IgD-negative memory B cell (primary cell): ENCODE data around the gene SLC10A7. TPM values are rescaled to one million over a fixed set of nuclear protein-coding genes. Genes with fewer than 3 reads are reported as not detected.
A peak's percentile ranks its signal among the peaks of the same experiment; 100 is the strongest.

Experiments used
- H3K27ac Mint-ChIP-seq, 3 donors: one replicate each; pipeline ENCODE4 v1.8.0; 2020 to 2022; ENCODE audit warnings: mild to moderate bottlenecking in 3 of 3, mixed read lengths in 3 of 3, moderate library complexity in 1 of 3
- H3K27me3 Mint-ChIP-seq: one replicate; pipeline ENCODE4 v1.8.0; 2021; ENCODE audit warnings: mixed read lengths
- H3K36me3 Mint-ChIP-seq: one replicate; pipeline ENCODE4 v1.8.0; 2020; ENCODE audit warnings: mild to moderate bottlenecking, mixed read lengths
- H3K4me1 Mint-ChIP-seq, 3 donors: one replicate each; pipeline ENCODE4 v1.8.0; 2020 to 2022; ENCODE audit warnings: mixed read lengths in 3 of 3, mild to moderate bottlenecking in 1 of 3
- H3K4me3 Mint-ChIP-seq, 4 donors: one replicate each; pipeline ENCODE4 v1.8.0; 2020 to 2022; ENCODE audit warnings: mild to moderate bottlenecking in 4 of 4, mixed read lengths in 4 of 4, moderate library complexity in 3 of 4
- H3K9me3 Mint-ChIP-seq, 3 donors: one replicate each; pipeline ENCODE4 v1.8.0; 2020 to 2021; ENCODE audit warnings: mixed read lengths in 3 of 3, mild to moderate bottlenecking in 1 of 3
- polyA plus RNA-seq: library from polyadenylated mRNA; unstranded; fragments of 300-500 nt; fragmentation: Illumina TruSeq; gene quantifications from one replicate; pipeline ENCODE4 v1.2.3, GENCODE V29; 2021

SLC10A7 gene
- polyA plus RNA-seq, 1 donor from 2014 or later = 8.3 TPM

GRCh38 chr4:146478009-146478408 is 43.7 kb downstream of the SLC10A7 start:
- peaks cover 3 to 11% (median 11%) of the 10 kb centered on the region in 3 donors for H3K9me3 Mint-ChIP-seq
- H3K36me3 Mint-ChIP-seq = peaks cover 23% of the 10 kb centered on the region
- no peak overlapping the region for H3K27ac Mint-ChIP-seq

GRCh38 chr4:146477054-146477453 is 44.7 kb downstream of the SLC10A7 start:
- Mint-ChIP-seq H3K4me3 (no peak overlapping the region), H3K9me3 (peaks cover 3 to 7% (median 5%) of the 10 kb centered on the region in 3 donors), H3K27ac (no peak overlapping the region), H3K4me1 (no peaks in the 10 kb centered on the region), H3K36me3 (peaks cover 15% of the 10 kb centered on the region), H3K27me3 (no peaks in the 10 kb centered on the region)

More at GRCh38 chr4:146478009-146478408, 43.7 kb downstream of the SLC10A7 start:
- no peaks in the 10 kb centered on the region for H3K27me3 Mint-ChIP-seq
- no peak overlapping the region for H3K4me3 Mint-ChIP-seq
- no peaks in the 10 kb centered on the region for H3K4me1 Mint-ChIP-seq

- Mint-ChIP-seq H3K27me3 (no peaks in the 10 kb centered on the region), H3K9me3 (no peaks in the 10 kb centered on the region), H3K4me1 (no peaks in the 10 kb centered on the region), H3K36me3 (peaks cover 10% of the 10 kb centered on the region), H3K27ac (no peak overlapping the region), H3K4me3 (peak overlapping the region in 1 of 4 donors; percentile 48)
Observed at GRCh38 chr4:146472404-146472803, 49.3 kb downstream of the SLC10A7 start.

GRCh38 chr4:146470604-146471003 is 51.1 kb downstream of the SLC10A7 start:
- no peaks in the 10 kb centered on the region for H3K9me3 Mint-ChIP-seq
- H3K27ac Mint-ChIP-seq = no peak overlapping the region
- H3K4me1 Mint-ChIP-seq = no peaks in the 10 kb centered on the region
- no peak overlapping the region for H3K4me3 Mint-ChIP-seq
- no peaks in the 10 kb centered on the region for H3K27me3 Mint-ChIP-seq
- peaks cover 6% of the 10 kb centered on the region for H3K36me3 Mint-ChIP-seq

GRCh38 chr4:146469022-146469421 is 52.7 kb downstream of the SLC10A7 start:
- Mint-ChIP-seq H3K9me3 (no peaks in the 10 kb centered on the region), H3K27ac (no peak overlapping the region)

GRCh38 chr4:146465628-146466027 is 56.1 kb downstream of the SLC10A7 start:
- Mint-ChIP-seq H3K4me1 (no peaks in the 10 kb centered on the region), H3K27me3 (no peaks in the 10 kb centered on the region), H3K4me3 (no peak overlapping the region), H3K36me3 (peaks cover 3% of the 10 kb centered on the region), H3K9me3 (no peaks in the 10 kb centered on the region), H3K27ac (no peak overlapping the region)

More at GRCh38 chr4:146469022-146469421, 52.7 kb downstream of the SLC10A7 start:
- peaks cover 6% of the 10 kb centered on the region for H3K36me3 Mint-ChIP-seq
- H3K27me3 Mint-ChIP-seq = no peaks in the 10 kb centered on the region
- no peak overlapping the region for H3K4me3 Mint-ChIP-seq
- no peaks in the 10 kb centered on the region for H3K4me1 Mint-ChIP-seq

- H3K27me3 Mint-ChIP-seq = no peaks in the 10 kb centered on the region
- H3K36me3 Mint-ChIP-seq = peaks cover 10% of the 10 kb centered on the region
- H3K9me3 Mint-ChIP-seq = peaks cover 2 to 6% (median 2%) of the 10 kb centered on the region in 3 donors
- H3K4me3 Mint-ChIP-seq = no peak overlapping the region
- H3K4me1 Mint-ChIP-seq = peaks cover 9 to 13% (median 12%) of the 10 kb centered on the region in 3 donors
- H3K27ac Mint-ChIP-seq = no peak overlapping the region
Observed at GRCh38 chr4:146462251-146462650, 59.5 kb downstream of the SLC10A7 start.

GRCh38 chr4:146458594-146458993 is 63.1 kb downstream of the SLC10A7 start:
- no peaks in the 10 kb centered on the region for H3K27me3 Mint-ChIP-seq
- H3K27ac Mint-ChIP-seq = peak overlapping the region; percentile 33 to 95 (median 59)
- peaks cover 2 to 6% (median 2%) of the 10 kb centered on the region in 3 donors for H3K9me3 Mint-ChIP-seq
- H3K36me3 Mint-ChIP-seq = peaks cover 10% of the 10 kb centered on the region
- H3K4me3 Mint-ChIP-seq = peak overlapping the region in 3 of 4 donors; percentile 31 to 83 (median 65)
- H3K4me1 Mint-ChIP-seq = peaks cover 11 to 13% (median 12%) of the 10 kb centered on the region in 3 donors

GRCh38 chr4:146456681-146457080 is 65.1 kb downstream of the SLC10A7 start:
- H3K36me3 Mint-ChIP-seq = peaks cover 8% of the 10 kb centered on the region
- H3K9me3 Mint-ChIP-seq = peaks cover 2 to 6% (median 2%) of the 10 kb centered on the region in 3 donors
- no peak overlapping the region for H3K4me3 Mint-ChIP-seq
- peaks cover 11 to 13% (median 12%) of the 10 kb centered on the region in 3 donors for H3K4me1 Mint-ChIP-seq
- peak overlapping the region in 1 of 3 donors; percentile 31 for H3K27ac Mint-ChIP-seq
- no peaks in the 10 kb centered on the region for H3K27me3 Mint-ChIP-seq

- no peak overlapping the region for H3K27ac Mint-ChIP-seq
- peaks cover 4% of the 10 kb centered on the region for H3K36me3 Mint-ChIP-seq
- H3K4me3 Mint-ChIP-seq = no peak overlapping the region
- H3K27me3 Mint-ChIP-seq = no peaks in the 10 kb centered on the region
- H3K4me1 Mint-ChIP-seq = peaks cover 17 to 21% (median 17%) of the 10 kb centered on the region in 3 donors
- H3K9me3 Mint-ChIP-seq = peaks cover 0 to 2% (median 0%) of the 10 kb centered on the region in 3 donors
Observed at GRCh38 chr4:146453181-146453807, 68.4 kb downstream of the SLC10A7 start.

- H3K4me3 Mint-ChIP-seq = peak overlapping the region in 1 of 4 donors; percentile 38
- H3K4me1 Mint-ChIP-seq = peaks cover 14 to 18% (median 15%) of the 10 kb centered on the region in 3 donors
Observed at GRCh38 chr4:146450524-146450923, 71.2 kb downstream of the SLC10A7 start.

GRCh38 chr4:146446555-146446954 is 75.2 kb downstream of the SLC10A7 start:
- no peak overlapping the region for H3K4me3 Mint-ChIP-seq
- H3K4me1 Mint-ChIP-seq = peaks cover 12 to 18% (median 12%) of the 10 kb centered on the region in 3 donors
- peaks cover 0 to 1% (median 0%) of the 10 kb centered on the region in 3 donors for H3K9me3 Mint-ChIP-seq
- H3K36me3 Mint-ChIP-seq = peaks cover 9% of the 10 kb centered on the region
- no peak overlapping the region for H3K27ac Mint-ChIP-seq
- H3K27me3 Mint-ChIP-seq = no peaks in the 10 kb centered on the region

More at GRCh38 chr4:146450524-146450923, 71.2 kb downstream of the SLC10A7 start:
- Mint-ChIP-seq H3K36me3 (peaks cover 8% of the 10 kb centered on the region), H3K27me3 (no peaks in the 10 kb centered on the region), H3K9me3 (peaks cover 0 to 1% (median 0%) of the 10 kb centered on the region in 3 donors), H3K27ac (no peak overlapping the region)

- Mint-ChIP-seq H3K9me3 (peaks cover 0 to 1% (median 0%) of the 10 kb centered on the region in 3 donors), H3K4me3 (no peak overlapping the region), H3K4me1 (peaks cover 3 to 9% (median 4%) of the 10 kb centered on the region in 3 donors), H3K27ac (peak overlapping the region in 1 of 3 donors; percentile 85), H3K27me3 (no peaks in the 10 kb centered on the region), H3K36me3 (peaks cover 12% of the 10 kb centered on the region)
Observed at GRCh38 chr4:146445198-146446150, 76.3 kb downstream of the SLC10A7 start.

- Mint-ChIP-seq H3K9me3 (peaks cover 0 to 1% (median 0%) of the 10 kb centered on the region in 3 donors), H3K4me3 (no peak overlapping the region), H3K36me3 (peaks cover 17% of the 10 kb centered on the region), H3K27ac (no peak overlapping the region), H3K4me1 (peaks cover 0 to 1% (median 0%) of the 10 kb centered on the region in 3 donors), H3K27me3 (no peaks in the 10 kb centered on the region)
Observed at GRCh38 chr4:146443525-146443924, 78.2 kb downstream of the SLC10A7 start.

GRCh38 chr4:146442801-146443200 is 78.9 kb downstream of the SLC10A7 start:
- Mint-ChIP-seq H3K4me1 (peaks cover 0 to 1% (median 0%) of the 10 kb centered on the region in 3 donors), H3K27me3 (no peaks in the 10 kb centered on the region), H3K4me3 (no peak overlapping the region), H3K9me3 (peaks cover 0 to 1% (median 0%) of the 10 kb centered on the region in 3 donors), H3K36me3 (peaks cover 14% of the 10 kb centered on the region), H3K27ac (no peak overlapping the region)
